GM21515 (cell line): ENCODE results near the gene F11R.
"Not testable (repeated sequence)": the region's sequence is repeated elsewhere in the genome, so short reads cannot be mapped to it uniquely, and the experiment has no call there.

Experiments used
- ATAC-seq: cut with Tn5 transposase; IDR thresholded peaks from one replicate; pipeline ENCODE4 v1.9.1; 2021; ENCODE audit not compliant: unreplicated experiment

The F11R gene

DNA sequence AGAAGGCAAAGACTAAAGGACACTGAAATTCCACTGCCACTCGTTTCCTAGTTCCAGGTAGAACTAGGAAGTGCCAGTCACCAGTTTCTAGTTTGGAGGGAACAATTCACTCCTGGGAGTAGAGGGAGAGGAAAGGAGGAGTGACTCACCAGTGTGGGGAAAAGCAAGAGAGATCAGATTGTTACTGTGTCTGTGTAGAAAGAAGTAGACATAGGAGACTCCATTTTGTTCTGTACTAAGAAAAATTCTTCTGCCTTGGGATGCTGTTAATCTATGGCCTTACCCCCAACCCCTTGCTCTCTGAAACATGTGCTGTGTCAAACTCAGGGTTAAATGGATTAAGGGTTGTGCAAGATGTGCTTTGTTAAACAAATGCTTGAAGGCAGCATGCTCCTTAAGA is 4.3 kb downstream of the F11R start:
- not testable (repeated sequence) for ATAC-seq

- peak; percentile 87 for ATAC-seq
Observed at GRCh38 chr1:161013488-161014230, 7.3 kb downstream of the F11R start.

GRCh38 chr1:161013131-161013487 is 7.8 kb downstream of the F11R start:
- no peak for ATAC-seq

GRCh38 chr1:161012420-161012819 is 8.5 kb downstream of the F11R start:
- ATAC-seq = no peak

- no peak for ATAC-seq
Observed at GRCh38 chr1:161009602-161010211, 11.2 kb downstream of the F11R start.

DNA sequence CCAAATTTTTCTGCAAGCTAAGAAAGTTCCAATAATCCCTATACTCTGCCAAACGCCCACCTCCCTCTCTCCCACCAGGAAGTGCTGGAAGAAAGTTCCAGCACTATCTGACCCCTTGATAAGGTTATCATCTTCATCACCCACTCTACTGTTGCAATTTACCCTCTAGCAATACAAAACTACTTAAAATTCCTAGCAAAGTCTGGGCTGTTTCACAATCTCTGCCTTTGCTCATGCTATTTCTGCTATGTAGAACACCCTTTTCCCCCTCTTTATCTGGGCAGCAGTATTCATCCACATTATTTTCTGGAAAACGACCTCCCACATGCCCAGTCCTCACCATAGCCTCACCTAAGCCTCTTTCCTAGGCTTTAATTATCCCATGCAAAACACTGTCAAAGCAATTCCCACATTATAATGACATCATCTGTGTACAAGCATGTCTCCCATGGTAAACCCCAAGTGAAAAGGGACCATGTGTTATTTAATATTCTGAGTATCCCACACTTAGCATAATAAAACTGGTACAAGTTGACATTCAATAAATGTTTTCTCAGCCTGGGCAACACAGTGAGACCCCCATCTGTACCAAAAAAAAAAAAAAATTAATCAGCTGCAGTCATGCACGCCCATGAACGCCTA is 12.0 kb downstream of the F11R start:
- no peak for ATAC-seq

DNA sequence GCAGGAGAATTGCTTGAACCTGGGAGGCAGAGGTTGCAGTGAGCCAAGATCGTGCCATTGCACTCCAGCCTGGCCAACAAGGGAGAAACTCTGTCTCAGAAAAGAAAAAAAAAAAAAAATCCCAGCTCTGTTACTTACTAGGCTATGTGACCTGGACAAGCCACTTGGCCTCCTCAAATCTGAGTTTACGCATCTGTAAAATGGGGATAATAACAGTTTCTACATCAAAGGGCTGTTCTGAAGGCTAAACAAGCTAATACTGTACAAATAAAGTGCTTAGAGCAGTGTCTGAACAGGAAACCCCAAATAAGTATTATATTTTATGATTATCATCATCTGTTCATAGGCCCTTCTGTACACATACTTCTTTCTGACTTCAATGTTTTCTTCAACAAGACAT is 13.6 kb downstream of the F11R start:
- no peak for ATAC-seq

- ATAC-seq = no peak
Observed at GRCh38 chr1:161006563-161006962, 14.4 kb downstream of the F11R start.

GRCh38 chr1:161001525-161001924 is 19.4 kb downstream of the F11R start:
- ATAC-seq = no peak

GRCh38 chr1:161000736-161001480 is 20.0 kb downstream of the F11R start:
- ATAC-seq = no peak

GRCh38 chr1:160999376-160999775 is 21.6 kb downstream of the F11R start:
- ATAC-seq = no peak

GRCh38 chr1:160997323-160998038 is 23.5 kb downstream of the F11R start:
- no peak for ATAC-seq

- ATAC-seq = no peak
Observed at GRCh38 chr1:160996178-160996577, 24.8 kb downstream of the F11R start.

- no peak for ATAC-seq
Observed at GRCh38 chr1:160993544-160994193, 27.3 kb downstream of the F11R start.

DNA sequence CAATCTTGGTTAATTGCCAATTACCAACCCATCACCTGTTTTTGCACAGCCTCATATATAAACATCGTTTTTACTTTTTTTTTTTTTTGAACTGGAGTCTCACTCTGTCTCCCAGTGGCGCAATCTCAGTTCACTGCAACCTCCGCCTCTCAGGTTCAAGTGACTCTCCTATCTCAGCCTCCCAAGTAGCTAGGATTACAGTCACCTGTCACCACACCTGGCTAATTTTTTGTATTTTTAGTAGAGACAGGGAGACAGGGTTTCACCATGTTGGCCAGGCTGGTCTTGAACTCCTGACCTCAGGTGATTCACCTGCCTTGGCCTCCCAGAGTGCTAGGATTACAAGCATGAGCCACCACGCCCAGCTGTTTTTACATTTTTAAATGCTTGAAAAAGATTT is 28.9 kb downstream of the F11R start:
- ATAC-seq = not testable (repeated sequence)

- no peak for ATAC-seq
Observed at GRCh38 chr1:160987359-160988050, 33.4 kb downstream of the F11R start.

DNA sequence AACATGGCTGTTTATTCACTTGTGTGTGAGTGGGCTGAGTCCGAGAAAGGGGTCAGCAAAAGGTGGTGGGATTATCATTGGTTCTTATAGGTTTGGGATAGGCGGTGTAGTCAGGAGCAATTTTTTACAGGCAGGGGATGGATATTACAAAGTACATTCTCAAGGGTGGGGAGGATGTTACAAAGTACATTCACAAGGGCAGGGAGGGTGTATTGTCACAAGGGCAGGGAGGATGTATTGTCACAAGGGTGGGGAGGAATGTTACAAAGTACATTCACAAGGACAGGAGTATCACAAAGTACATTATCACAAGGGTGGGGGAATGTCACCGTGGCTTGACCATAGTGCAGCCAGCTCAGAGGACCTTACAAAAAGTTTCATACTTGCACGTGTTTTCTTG is 35.2 kb downstream of the F11R start:
- ATAC-seq = no peak

GRCh38 chr1:160981584-160982411 is 39.2 kb downstream of the F11R start:
- no peak for ATAC-seq

DNA sequence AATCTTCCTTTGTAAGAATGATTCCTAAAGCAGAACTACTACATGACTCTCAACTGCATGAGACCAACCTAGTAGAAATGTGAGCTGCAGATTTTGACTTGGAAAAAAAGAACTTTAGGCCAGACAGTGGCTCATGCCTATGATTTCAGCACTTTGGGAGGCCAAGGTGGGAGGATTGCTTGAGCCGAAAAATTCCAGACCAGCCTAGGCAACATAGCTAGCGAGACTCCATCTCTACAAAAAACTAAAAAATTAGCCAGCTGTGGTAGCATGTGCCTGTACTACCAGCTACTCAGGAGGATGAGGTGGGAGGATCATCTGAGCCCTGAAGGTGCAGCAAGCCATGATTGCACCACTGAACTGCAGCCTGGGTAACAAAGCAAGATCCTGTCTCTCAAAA is 41.7 kb downstream of the F11R start:
- no peak for ATAC-seq
